Fibroblast of skin of back (primary cell): ENCODE measurements around the gene DDX23.

ENCODE experiments used
- DNase-seq: peaks from one replicate; pipeline ENCODE4 v3.0.0-alpha.2; 2013

Gene DDX23

DNA sequence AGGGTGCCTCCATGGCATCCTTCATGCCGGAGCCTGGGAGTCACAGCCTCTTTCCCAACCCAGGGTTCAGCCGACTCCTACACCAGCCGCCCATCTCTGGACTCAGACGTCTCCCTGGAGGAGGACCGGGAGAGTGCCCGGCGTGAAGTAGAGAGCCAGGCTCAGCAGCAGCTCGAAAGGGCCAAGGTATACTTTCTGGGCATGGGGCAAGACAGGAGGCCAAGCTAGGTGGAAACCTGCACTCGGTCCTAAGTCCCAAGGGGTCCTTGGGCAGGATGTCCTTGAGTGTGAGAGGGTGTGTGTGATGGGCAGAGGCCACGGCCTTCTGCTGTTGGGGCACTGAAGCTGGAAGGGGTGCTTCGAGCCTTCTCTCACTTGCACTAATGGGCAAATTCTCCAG, 28.7 kb downstream of the DDX23 start:
- no peak for DNase-seq

DNA sequence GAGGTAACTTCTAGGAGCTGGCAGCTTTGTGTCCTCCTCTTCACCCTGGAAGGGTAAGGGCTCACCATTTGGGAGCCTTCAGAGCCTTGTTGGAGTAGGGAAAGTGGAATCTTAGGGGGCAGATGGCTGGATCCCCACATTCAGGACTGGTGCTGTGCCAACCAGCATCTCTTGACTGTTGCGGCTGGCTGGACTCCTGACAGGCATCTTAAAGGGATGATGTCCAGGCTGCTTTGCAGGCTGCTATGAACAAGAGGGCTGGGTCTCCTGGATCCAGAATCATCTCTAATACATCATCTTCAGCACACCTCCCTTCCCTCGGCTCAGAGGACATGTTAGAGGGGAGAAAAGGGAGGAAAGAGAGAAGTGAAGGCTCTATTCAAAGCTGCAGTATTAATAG, 29.3 kb downstream of the DDX23 start:
- DNase-seq: no peak

- DNase-seq: no peak
Observed at GRCh38 chr12:48822139-48822538, 29.8 kb downstream of the DDX23 start.

DNA sequence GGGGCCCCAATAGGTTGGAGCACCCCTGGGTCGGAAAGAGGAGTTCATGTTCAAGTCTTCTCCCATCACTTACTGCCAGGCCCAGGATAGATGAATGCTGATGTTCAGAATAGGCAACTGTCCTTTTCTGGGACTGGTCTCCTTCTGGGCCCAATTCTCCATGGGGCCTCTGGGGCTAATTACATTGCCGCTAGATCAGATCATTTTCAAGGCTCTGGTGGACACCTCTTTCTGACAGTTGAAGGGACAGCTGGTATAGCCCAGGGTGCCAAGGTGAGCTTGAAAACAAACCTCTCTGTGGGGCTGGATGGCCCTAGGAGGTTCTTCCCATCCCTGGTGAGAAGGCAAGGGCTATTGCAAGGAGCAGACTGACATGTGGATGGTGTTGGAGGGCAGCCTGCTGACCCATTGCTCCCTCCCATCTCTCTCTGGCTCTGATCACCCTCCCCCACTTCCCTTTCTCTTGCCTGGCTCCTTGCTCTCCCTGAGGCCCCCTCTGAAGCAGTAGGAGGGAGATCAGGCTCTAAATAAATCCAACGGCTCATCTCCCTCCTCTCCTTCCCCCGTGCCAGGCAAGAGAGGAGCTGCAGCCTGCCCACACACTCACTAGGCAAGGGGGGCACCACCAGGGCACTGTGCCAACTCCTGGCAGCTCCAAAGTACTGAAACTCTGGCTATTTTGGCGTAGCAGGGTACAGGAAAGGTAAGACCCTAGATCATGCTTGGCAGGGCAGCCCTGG, 31.8 kb downstream of the DDX23 start:
- no peak for DNase-seq

GRCh38 chr12:48818831-48819590, 33.0 kb downstream of the DDX23 start:
- DNase-seq: peak; percentile 45

DNA sequence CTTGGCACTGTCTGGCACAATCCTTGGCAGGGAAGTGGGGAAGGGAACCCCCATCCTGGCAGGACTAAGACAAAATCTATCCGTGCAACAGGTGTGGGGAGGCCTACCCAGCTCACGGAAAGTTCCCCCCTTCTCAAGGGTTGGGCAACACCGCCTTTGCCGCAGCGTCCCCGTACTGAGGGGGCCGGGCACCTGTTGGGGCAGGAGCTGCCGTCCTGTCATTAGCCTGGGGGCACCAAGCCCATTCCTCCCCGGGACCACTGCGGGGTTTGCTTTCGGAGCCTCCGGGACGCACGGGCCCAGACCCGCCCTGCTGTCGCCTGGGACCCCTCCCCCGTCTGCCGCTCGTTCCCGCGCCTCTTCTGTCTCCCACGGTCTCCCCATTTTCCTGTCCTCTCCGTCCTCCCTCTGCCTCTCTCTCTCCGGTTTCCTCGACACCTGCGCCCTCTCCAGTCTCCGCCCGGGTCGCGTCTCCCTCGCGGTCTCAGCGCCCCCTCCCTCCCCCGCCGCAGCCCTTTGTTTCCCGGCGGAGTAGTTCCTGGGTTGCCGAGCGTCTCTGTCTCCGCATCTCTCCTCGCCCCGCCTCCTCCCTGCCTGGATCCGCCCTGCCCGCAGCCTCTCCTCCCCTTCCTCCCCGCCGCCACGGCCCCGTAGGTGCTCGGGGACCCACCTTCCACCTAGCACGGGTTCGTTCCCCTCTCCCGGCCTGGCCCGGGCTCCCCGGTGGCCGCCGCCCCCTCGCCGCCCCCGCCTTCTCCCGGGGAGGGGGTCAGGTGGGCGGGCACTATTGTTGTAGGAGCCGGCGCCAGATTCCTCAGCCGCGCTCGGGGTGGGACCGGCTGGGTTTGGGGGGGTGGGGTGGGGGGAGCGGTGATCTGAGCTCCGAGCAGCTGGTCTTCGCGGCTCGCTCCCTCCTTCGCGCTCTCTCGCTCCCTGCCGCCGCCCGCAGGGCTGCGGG, 33.8 kb downstream of the DDX23 start, which contains the start of gene CACNB3:
Gene CACNB3 (plus strand): TSS at position 624 of the 958 bp plus-strand sequence. CDS start 434 bp downstream, outside the sequence.
- DNase-seq: peak; percentile 65

- DNase-seq: no peak
Observed at GRCh38 chr12:48816143-48816854, 35.7 kb downstream of the DDX23 start.

DNA sequence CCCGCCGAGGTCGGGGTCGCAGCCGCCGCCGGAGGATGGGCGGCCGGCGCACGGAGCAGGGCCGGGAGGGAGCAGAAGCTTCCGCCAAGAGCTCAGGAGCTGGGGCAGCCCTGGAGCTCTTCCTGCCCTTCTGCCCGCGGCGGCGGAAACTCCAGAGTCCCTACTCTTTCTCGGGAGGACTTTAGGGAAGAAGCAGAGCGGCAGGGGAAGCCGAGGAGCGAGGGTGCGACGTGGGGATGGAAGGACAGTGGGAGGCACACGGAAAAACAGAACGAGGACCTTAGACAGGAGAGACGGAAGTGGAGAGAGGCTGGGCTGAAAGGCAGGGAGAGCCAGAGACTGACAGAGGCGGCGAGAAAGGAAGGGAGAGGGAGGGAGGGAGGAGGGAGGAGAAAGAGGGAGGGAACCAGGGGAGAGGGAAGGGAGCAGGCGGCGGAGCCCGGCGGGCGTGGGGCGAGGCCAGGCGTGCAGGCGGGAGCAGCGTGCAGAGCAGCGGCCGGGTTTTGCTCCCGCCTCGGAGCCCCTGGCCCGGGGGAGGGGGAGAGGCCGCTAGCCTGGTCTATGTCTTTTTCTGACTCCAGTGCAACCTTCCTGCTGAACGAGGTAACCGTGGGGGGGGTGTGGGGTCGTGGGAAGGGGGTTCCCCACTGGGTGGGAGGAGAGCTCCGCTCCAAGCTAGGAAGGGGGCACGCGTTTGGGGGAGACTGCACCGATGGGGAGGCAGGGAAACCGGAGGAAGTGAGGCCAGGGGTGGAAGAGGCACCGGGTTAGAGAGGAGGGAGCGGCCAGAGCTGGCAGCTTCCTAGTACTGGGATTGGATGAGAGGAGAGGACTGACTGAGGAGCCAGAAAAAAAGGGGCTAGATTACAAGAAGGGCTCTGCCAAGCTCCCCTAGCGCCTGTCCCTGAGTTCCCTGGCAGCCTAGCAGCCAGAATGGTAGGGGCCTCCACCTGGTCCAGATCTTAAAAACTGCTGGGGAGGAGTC, 36.5 kb downstream of the DDX23 start:
- DNase-seq: peak; percentile 88

GRCh38 chr12:48814262-48815125, 37.5 kb downstream of the DDX23 start:
- DNase-seq: peak; percentile 77

DNA sequence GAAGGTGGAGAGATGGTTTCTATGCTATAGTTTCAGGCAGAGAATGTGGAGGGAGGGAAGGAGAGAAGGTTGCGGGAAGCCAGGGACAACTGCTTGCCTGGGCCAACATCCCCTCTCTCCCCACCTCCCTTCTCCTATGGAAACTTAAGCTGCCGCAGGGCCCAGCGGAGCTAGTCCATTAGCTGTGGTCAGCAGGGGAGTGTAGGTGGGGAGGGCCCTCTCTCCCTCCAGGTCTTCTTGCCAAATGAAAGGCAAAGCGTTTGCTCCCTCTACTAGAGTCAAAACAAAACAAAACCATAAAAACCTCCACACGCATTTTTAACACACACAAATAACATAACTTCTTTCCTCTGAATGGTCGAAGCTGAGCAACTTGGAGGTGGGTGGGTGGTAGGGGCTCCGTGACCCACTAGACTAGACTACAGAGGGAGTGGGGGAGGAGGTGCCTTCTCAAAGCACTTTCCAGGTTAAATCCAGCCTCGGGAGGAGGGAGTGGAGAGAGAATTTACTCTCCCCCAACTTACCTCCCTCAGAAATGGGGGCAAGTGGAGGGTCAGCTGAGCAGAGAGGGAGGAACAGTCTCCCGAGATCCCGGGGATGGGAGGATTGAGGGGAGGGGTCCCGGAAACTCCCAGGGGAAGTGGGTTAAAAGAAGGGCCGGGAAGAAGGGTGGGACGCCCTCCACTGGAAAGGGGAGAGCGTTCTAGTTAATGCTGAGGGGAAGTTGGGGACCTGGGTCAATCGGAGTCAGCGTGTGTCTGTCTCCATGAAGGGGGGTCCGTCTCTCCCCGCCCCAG, 38.3 kb downstream of the DDX23 start:
- no peak for DNase-seq

GRCh38 chr12:48812389-48812788, 39.6 kb downstream of the DDX23 start:
- no peak for DNase-seq

GRCh38 chr12:48811437-48812090, 40.4 kb downstream of the DDX23 start:
- DNase-seq: no peak

DNA sequence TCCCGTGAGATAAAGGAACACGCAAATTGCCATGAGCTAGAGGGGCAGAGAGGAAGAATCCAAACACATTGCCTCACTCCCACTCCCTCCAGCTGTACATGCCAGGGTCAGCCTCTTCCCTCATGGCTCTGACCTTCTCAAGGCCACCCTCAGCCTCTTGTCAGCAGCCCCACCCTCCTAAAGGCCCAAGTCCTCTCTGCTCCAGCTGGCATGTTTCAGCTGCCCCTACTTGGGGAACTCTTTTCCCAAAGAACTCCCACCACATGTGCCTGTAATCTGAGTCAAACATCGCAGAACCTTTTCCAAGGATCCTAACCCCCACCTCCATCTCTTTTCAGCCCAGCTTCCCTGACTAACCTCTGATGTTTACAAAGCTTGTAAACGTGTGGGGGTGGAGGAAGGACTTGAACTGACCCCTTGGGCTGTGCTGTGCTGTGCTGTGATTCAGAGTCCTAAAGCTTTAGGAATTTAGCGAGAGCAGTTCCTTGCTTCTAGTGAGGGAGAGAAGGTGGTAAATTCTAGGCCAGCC, 41.0 kb downstream of the DDX23 start:
- peak; percentile 80 for DNase-seq

- no peak for DNase-seq
Observed at GRCh38 chr12:48807981-48808380, 44.0 kb downstream of the DDX23 start.

DNA sequence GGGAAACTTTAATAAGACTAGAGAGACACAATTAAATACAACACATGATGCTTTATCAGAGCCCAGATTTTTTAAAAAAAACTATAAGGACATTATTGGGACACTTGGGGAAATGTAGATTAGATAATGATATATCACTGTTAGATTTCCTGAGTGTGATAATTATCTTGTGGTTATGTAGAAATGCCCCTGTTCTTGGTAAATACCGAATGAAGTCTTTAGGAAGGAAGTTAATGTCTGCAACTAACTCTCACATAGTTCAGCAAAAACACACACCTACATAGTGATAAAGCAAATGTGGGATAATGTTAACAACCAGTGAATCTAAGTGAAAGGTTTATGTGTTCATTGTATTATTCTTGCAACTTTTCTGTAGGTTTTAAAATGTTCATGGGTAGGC, 48.3 kb downstream of the DDX23 start:
- no peak for DNase-seq

- no peak for DNase-seq
Observed at GRCh38 chr12:48800971-48801370, 51.0 kb downstream of the DDX23 start.

GRCh38 chr12:48800457-48800856, 51.5 kb downstream of the DDX23 start:
- no peak for DNase-seq

GRCh38 chr12:48796976-48797375, 55.0 kb downstream of the DDX23 start:
- peak; percentile 29 for DNase-seq
